GM19463 (cell line): ENCODE results near the gene METTL8.
"Not testable (repeated sequence)": the region's sequence is repeated elsewhere in the genome, so short reads cannot be mapped to it uniquely, and the experiment has no call there.

ENCODE experiments used
- ATAC-seq: cut with Tn5 transposase; IDR thresholded peaks from one replicate; pipeline ENCODE4 v1.9.1; 2021; ENCODE audit warnings: mild to moderate bottlenecking, moderate library complexity; ENCODE audit not compliant: unreplicated experiment

METTL8 gene

GRCh38 chr2:171430516-171431410, 3.0 kb downstream of the METTL8 start:
- ATAC-seq = no peak

GRCh38 chr2:171422710-171423495, 10.9 kb downstream of the METTL8 start:
- ATAC-seq = not testable (repeated sequence)

DNA sequence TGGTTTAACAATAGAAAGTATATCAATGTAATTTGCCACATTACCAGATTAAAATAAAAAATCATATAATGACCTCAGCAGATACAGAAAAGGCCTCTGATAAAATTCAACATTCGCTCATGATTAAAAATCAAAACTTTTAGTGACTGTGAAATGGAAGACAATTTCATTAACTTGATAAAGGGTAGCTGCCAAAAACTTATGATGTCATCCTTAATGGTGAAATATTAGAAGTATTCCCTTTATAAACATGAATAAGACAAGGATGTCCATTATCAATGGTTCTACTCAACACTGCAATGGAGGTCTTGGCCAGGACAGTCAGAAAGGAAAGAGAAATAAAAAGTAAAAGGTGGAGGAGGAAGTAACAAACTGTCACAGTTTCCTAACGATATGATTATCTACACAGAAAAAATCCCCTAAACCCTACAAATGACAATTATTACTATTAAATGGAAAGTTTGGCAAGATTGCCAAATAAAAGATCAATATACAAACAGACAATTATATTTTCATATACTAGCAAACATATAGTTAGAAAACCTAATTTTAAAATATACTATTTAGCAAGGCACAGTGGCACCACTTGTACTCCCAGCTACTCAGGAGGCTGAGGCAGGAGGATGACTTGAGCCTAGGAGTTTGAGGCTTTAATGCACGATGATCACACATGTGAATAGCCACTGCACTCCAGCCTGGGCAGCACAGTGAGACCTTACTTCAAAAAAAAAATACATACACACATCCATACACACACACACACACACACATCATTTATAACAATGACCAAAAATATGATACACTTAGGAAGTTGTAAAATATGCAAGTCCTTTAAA, 12.8 kb downstream of the METTL8 start:
- no peak for ATAC-seq

DNA sequence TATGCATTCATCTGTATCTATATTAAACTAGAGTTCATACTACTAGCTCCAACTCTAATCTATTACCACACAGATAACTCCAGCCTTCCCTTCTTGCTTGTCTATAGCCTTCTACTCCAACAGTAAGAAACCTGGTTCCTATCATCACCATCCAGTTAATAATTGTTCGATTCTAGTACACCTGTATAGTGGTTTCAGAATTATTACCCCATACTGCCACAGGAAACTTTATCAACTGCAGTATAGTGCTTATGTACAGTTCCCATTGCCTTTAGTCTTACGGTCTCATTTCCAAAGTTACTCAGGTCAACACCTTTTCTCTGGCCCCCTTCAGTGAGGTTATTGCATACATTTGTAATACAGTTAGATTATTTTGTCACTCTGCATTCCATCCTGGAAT, 14.5 kb downstream of the METTL8 start:
- ATAC-seq = no peak

- ATAC-seq = peak; percentile 92
Observed at GRCh38 chr2:171416009-171416926, 17.5 kb downstream of the METTL8 start.

DNA sequence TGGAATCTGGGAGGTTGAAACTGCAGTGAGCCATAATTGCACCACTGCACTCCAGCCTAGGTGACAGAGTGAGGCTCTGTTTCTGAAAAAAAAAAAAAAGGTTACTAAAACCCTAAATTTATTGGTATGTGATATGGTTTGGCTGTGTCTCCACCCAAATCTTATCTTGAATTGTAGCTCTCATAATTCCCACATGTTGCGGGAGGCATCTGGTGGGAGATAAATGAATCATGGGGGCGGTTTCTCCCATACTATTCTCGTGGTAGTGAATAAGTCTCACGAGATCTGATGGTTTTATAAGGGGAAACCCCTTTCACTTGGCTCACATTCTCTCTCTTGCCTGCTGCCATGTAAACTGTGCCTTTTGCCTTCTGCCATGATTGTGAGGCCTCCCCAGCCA, 19.1 kb downstream of the METTL8 start:
- ATAC-seq = not testable (repeated sequence)

- no peak for ATAC-seq
Observed at GRCh38 chr2:171412571-171413175, 21.1 kb downstream of the METTL8 start.

DNA sequence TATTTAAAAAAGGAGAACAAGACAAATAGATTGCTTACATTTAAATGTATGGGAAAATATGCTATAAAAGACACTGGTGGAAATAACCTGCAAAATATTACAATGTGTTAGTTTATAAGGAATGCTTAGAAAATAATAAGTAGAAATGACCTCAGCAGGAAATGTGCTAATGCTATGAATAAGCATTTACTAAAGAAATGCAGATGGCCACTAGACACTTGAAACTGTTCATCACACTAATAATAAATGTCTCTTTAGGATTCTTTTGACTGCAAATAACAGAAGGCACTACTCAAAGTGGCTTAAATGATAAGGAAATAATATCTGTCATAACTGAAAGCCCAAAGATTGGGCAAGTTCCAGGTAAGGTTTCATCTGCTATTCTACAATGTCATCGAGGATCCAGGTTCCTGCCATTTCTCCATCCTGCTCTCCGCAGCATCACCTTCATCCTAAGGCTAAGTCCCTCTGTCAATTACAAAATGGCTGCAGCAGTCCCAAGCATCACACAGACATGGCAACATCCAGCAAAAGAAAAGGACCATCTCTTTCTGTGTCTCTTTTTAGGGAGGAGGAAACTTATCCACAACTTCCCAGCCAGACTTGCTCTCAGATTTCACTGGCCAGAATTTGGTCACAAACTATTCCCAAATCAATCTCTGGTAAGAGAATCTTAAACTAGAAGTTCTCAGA, 21.9 kb downstream of the METTL8 start:
- no peak for ATAC-seq

- no peak for ATAC-seq
Observed at GRCh38 chr2:171411214-171411613, 22.6 kb downstream of the METTL8 start.

GRCh38 chr2:171410624-171411023, 23.2 kb downstream of the METTL8 start:
- no peak for ATAC-seq

- no peak for ATAC-seq
Observed at GRCh38 chr2:171410101-171410500, 23.7 kb downstream of the METTL8 start.

DNA sequence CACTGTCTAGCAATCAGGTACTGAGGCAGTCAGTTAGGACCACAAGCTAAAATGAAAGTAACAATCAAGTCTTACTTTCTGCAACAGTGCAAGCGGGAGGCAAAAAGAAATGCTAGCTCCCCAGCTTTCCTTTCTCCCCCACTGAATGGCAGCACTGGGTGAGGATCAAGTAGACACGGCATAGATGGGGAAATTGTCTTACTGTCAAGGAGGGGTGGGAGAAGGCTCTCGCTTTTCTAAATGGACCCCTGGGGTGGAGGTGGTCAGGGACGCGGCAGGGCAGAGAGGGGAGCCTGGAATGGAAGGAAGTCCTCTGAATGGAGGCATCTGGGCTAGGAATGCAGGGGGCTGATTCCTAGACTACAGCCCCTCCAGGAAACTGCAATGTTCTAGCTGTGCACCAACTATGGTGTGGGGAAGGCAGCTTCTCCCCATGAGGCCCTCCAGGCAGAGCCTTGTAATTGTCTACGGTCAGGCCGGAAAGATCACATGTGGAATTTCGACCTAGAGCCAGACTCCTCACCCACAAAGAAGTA, 24.3 kb downstream of the METTL8 start:
- no peak for ATAC-seq

GRCh38 chr2:171407676-171408044, 26.1 kb downstream of the METTL8 start:
- no peak for ATAC-seq

GRCh38 chr2:171407030-171407675, 26.6 kb downstream of the METTL8 start:
- ATAC-seq = peak; percentile 73

- ATAC-seq = peak; percentile 45
Observed at GRCh38 chr2:171406044-171406443, 27.7 kb downstream of the METTL8 start.

GRCh38 chr2:171405546-171405945, 28.2 kb downstream of the METTL8 start:
- ATAC-seq = no peak

DNA sequence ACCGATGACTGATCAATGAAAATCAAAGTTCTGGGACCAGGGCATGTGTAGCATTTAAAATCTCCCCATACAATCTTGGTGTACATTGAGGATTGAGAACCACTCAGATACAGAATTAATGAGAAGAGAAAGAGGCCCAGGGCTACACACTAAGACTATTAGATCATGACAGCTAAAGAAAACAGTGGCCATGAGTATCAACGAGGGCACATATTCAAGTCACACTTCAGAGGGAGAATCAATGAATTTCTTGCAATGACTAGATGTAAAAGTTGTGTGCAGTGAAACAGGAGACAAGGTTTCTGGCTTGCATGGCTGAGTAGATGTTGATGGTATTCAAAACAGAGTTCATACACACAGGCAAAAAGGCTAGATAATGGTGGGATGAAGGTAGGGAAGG, 29.1 kb downstream of the METTL8 start:
- no peak for ATAC-seq

GRCh38 chr2:171404261-171404660, 29.5 kb downstream of the METTL8 start:
- no peak for ATAC-seq
